ENCODE results near the gene RBMS3.

RBMS3 gene

GRCh38 chr3:29759411-29760225 lies 478.7 kb downstream of the RBMS3 start:
- H3K27me3 ChIP-seq (replicated peaks; ENCODE audit: control insufficient read depth, insufficient read depth, low read length), result no peaks in the 10 kb centered on the region
- no peak for DNase-seq (ENCODE audit: extremely low read depth, insufficient read length)
- no peaks in the 10 kb centered on the region for H3K36me3 ChIP-seq (ENCODE audit: control insufficient read depth, insufficient read depth, low read length)

GRCh38 chr3:29760226-29760685 lies 479.4 kb downstream of the RBMS3 start:
- Histone ChIP-seq H3K4me3 (replicated peaks; ENCODE audit: low read depth, low read length) (no peak overlapping the region), H3K36me3 (ENCODE audit: control insufficient read depth, insufficient read depth, low read length) (no peaks in the 10 kb centered on the region), H3K27me3 (replicated peaks; ENCODE audit: control insufficient read depth, insufficient read depth, low read length) (no peaks in the 10 kb centered on the region)
- no peak for DNase-seq (ENCODE audit: extremely low read depth, insufficient read length)
- TF ChIP-seq, protein P1, sequence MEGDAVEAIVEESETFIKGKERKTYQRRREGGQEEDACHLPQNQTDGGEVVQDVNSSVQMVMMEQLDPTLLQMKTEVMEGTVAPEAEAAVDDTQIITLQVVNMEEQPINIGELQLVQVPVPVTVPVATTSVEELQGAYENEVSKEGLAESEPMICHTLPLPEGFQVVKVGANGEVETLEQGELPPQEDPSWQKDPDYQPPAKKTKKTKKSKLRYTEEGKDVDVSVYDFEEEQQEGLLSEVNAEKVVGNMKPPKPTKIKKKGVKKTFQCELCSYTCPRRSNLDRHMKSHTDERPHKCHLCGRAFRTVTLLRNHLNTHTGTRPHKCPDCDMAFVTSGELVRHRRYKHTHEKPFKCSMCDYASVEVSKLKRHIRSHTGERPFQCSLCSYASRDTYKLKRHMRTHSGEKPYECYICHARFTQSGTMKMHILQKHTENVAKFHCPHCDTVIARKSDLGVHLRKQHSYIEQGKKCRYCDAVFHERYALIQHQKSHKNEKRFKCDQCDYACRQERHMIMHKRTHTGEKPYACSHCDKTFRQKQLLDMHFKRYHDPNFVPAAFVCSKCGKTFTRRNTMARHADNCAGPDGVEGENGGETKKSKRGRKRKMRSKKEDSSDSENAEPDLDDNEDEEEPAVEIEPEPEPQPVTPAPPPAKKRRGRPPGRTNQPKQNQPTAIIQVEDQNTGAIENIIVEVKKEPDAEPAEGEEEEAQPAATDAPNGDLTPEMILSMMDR (IDR thresholded peaks at IDR 0.05; ENCODE audit: insufficient read depth, low read length, poor library complexity, severe bottlenecking), result no peak

More at GRCh38 chr3:29759411-29760225, 478.7 kb downstream of the RBMS3 start:
- TF ChIP-seq, protein P1 (IDR thresholded peaks at IDR 0.05; ENCODE audit: insufficient read depth, low read length, poor library complexity, severe bottlenecking), result no peak
- H3K4me3 ChIP-seq (replicated peaks; ENCODE audit: low read depth, low read length), result no peak overlapping the region

GRCh38 chr3:29761517-29761916 lies 480.6 kb downstream of the RBMS3 start:
- H3K27me3 ChIP-seq (replicated peaks; ENCODE audit: control insufficient read depth, insufficient read depth, low read length), result no peaks in the 10 kb centered on the region
- no peaks in the 10 kb centered on the region for H3K36me3 ChIP-seq (ENCODE audit: control insufficient read depth, insufficient read depth, low read length)
- H3K4me3 ChIP-seq (replicated peaks; ENCODE audit: low read depth, low read length), result no peak overlapping the region
- DNase-seq (ENCODE audit: extremely low read depth, insufficient read length), result no peak
- TF ChIP-seq, protein P1 (IDR thresholded peaks at IDR 0.05; ENCODE audit: insufficient read depth, low read length, poor library complexity, severe bottlenecking), result no peak

DNA sequence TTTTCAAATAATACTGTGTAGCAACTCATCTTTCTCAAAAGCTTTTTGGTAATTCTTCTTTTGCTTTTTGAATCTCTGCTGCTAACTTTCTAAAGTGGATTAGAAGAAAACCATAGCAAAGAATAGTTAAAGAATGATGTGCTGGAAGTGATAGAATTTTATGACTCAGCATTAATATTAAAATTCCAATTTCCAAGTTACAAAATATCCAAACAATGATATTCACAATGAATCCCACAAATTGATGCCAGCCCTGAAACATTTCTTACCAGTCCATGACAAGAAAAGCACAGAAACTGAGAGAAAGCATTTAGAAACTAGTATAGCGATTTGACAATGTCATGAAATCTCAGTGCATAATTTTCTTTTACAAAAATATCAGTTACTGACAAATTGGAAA lies 482.2 kb downstream of the RBMS3 start:
- Histone ChIP-seq H3K36me3 (ENCODE audit: control insufficient read depth, insufficient read depth, low read length) (no peaks in the 10 kb centered on the region), H3K27me3 (replicated peaks; ENCODE audit: control insufficient read depth, insufficient read depth, low read length) (no peaks in the 10 kb centered on the region), H3K4me3 (replicated peaks; ENCODE audit: low read depth, low read length) (no peak overlapping the region)
- TF ChIP-seq, protein P1 (IDR thresholded peaks at IDR 0.05; ENCODE audit: insufficient read depth, low read length, poor library complexity, severe bottlenecking), result no peak
- DNase-seq (ENCODE audit: extremely low read depth, insufficient read length), result no peak

- no peak overlapping the region for H3K4me3 ChIP-seq (replicated peaks; ENCODE audit: low read depth, low read length)
- TF ChIP-seq, protein P1 (IDR thresholded peaks at IDR 0.05; ENCODE audit: insufficient read depth, low read length, poor library complexity, severe bottlenecking), result no peak
- no peaks in the 10 kb centered on the region for H3K27me3 ChIP-seq (replicated peaks; ENCODE audit: control insufficient read depth, insufficient read depth, low read length)
- H3K36me3 ChIP-seq (ENCODE audit: control insufficient read depth, insufficient read depth, low read length), result no peaks in the 10 kb centered on the region
- DNase-seq (ENCODE audit: extremely low read depth, insufficient read length), result no peak
These were observed 483.2 kb downstream of the RBMS3 start for GRCh38 chr3:29764041-29764440.
